Astrocyte (in vitro differentiated cells and primary cell): ENCODE results near the gene KERA. TPM values are rescaled to one million over a fixed set of nuclear protein-coding genes. Genes with fewer than 3 reads are reported as not detected.

Experiments
- DNase-seq: peaks from one replicate; pipeline ENCODE4 v3.0.0-alpha.2; 2010; ENCODE audit warnings: low read depth
- FAIRE-seq: peaks from 2 replicates; lab custom pipeline; 2011; peaks lifted over from hg19 to GRCh38; lab: Jason Lieb, UNC
- H2AFZ ChIP-seq: 2 replicates; pipeline ENCODE4 v1.6.0; 2012; ENCODE audit warnings: low read depth, low read length, inconsistent platforms
- H3K27ac ChIP-seq: 2 replicates; pipeline ENCODE4 v1.5.1; 2011; ENCODE audit warnings: low read depth, low read length, inconsistent platforms
- H3K27me3 ChIP-seq: 2 replicates; pipeline ENCODE4 v1.6.0; 2011; ENCODE audit warnings: low read length, inconsistent platforms; ENCODE audit not compliant: insufficient read depth
- H3K36me3 ChIP-seq: 2 replicates; pipeline ENCODE4 v1.5.1; 2011; ENCODE audit warnings: low read length, inconsistent platforms; ENCODE audit not compliant: insufficient read depth
- H3K4me1 ChIP-seq: 2 replicates; pipeline ENCODE4 v1.5.1; 2011; ENCODE audit warnings: low read length, inconsistent platforms; ENCODE audit not compliant: insufficient read depth
- H3K4me2 ChIP-seq: 2 replicates; pipeline ENCODE4 v1.6.0; 2012; ENCODE audit warnings: low read length, inconsistent platforms
- H3K4me3 ChIP-seq: 2 replicates; pipeline ENCODE4 v1.5.1; 2011; ENCODE audit warnings: low read depth, mild to moderate bottlenecking, low read length, inconsistent platforms; ENCODE audit not compliant: insufficient read depth
- H3K79me2 ChIP-seq: 2 replicates; pipeline ENCODE4 v1.6.0; 2012; ENCODE audit warnings: mild to moderate bottlenecking, low read length, inconsistent platforms; ENCODE audit not compliant: insufficient read depth
- H3K9ac ChIP-seq: 2 replicates; pipeline ENCODE4 v1.6.0; 2012; ENCODE audit warnings: mild to moderate bottlenecking, low read length, inconsistent platforms
- H3K9me3 ChIP-seq: 2 replicates; pipeline ENCODE4 v1.5.1; 2012; ENCODE audit warnings: low read depth, mild to moderate bottlenecking, low read length, inconsistent platforms; ENCODE audit not compliant: insufficient read depth
- H4K20me1 ChIP-seq: 2 replicates; pipeline ENCODE4 v1.6.0; 2012; ENCODE audit warnings: low read length, inconsistent platforms; ENCODE audit not compliant: insufficient read depth
- H3K27ac Mint-ChIP-seq: one replicate; pipeline ENCODE4 v1.8.0; 2021; ENCODE audit warnings: mild to moderate bottlenecking, mixed read lengths; ENCODE audit not compliant: unreplicated experiment
- H3K27me3 Mint-ChIP-seq: one replicate; pipeline ENCODE4 v1.8.0; 2021; ENCODE audit warnings: low read depth, mixed read lengths; ENCODE audit not compliant: unreplicated experiment
- H3K36me3 Mint-ChIP-seq: one replicate; pipeline ENCODE4 v1.8.0; 2021; ENCODE audit warnings: low read depth, mixed read lengths; ENCODE audit not compliant: unreplicated experiment
- H3K4me1 Mint-ChIP-seq: one replicate; pipeline ENCODE4 v1.8.0; 2021; ENCODE audit warnings: low read depth, mixed read lengths; ENCODE audit not compliant: unreplicated experiment
- H3K4me3 Mint-ChIP-seq: one replicate; pipeline ENCODE4 v1.8.0; 2021; ENCODE audit warnings: mild to moderate bottlenecking, moderate library complexity, mixed read lengths; ENCODE audit not compliant: unreplicated experiment
- H3K9me3 Mint-ChIP-seq: one replicate; pipeline ENCODE4 v1.8.0; 2021; ENCODE audit warnings: mild to moderate bottlenecking, mixed read lengths; ENCODE audit not compliant: unreplicated experiment
- CTCF ChIP-seq: IDR thresholded peaks from 2 replicates; pipeline ENCODE4 v1.5.1; 2011; ENCODE audit warnings: low read depth, mild to moderate bottlenecking, inconsistent platforms, low read length, moderate library complexity; ENCODE audit not compliant: insufficient read depth
- EZH2 ChIP-seq: IDR thresholded peaks from 2 replicates; pipeline ENCODE4 v1.6.1; 2012; ENCODE audit warnings: mild to moderate bottlenecking, low read length, inconsistent platforms; ENCODE audit not compliant: insufficient read depth
- total RNA-seq: library from RNA; stranded (reverse); gene quantifications from 2 replicates; pipeline ENCODE4 v1.2.1, GENCODE V29; 2021

Gene KERA
- total RNA-seq, 1 donor from 2014 or later = not detected

GRCh38 chr12:91007531-91008290, 50.1 kb downstream of the KERA start:
- Histone ChIP-seq H3K4me2 (no peak overlapping the region), H3K9ac (no peak overlapping the region), H3K9me3 (no peaks in the 10 kb centered on the region), H3K4me3 (no peak overlapping the region), H3K4me1 (peaks cover 7% of the 10 kb centered on the region), H3K27me3 (peaks cover 36% of the 10 kb centered on the region), H3K27ac (no peak overlapping the region), H3K36me3 (no peaks in the 10 kb centered on the region), H2AFZ (no peak overlapping the region), H3K79me2 (no peaks in the 10 kb centered on the region), H4K20me1 (no peaks in the 10 kb centered on the region)
- TF ChIP-seq CTCF = no peak
- TF ChIP-seq EZH2 = no peak
- Mint-ChIP-seq H3K4me1 (peaks cover 15% of the 10 kb centered on the region), H3K27ac (no peak overlapping the region), H3K9me3 (no peaks in the 10 kb centered on the region), H3K27me3 (peaks cover 2% of the 10 kb centered on the region), H3K4me3 (no peak overlapping the region), H3K36me3 (no peaks in the 10 kb centered on the region)
- FAIRE-seq (peak; percentile 43), DNase-seq (no peak)

GRCh38 chr12:91004872-91005271, 53.0 kb downstream of the KERA start, which contains the start of gene EPYC:
EPYC (minus strand) TSS chr12:91004972; CDS start chr12:91002565, 2,407 bp downstream.
- no peak for FAIRE-seq
- no peaks in the 10 kb centered on the region for H3K36me3 Mint-ChIP-seq
- Histone ChIP-seq H3K36me3 (no peaks in the 10 kb centered on the region), H3K27ac (no peak within 1 kb of the TSS), H4K20me1 (no peaks in the 10 kb centered on the region), H3K4me1 (peaks cover 7% of the 10 kb centered on the region), H3K4me3 (no peak within 1 kb of the TSS), H3K4me2 (no peak within 1 kb of the TSS), H3K9ac (no peak within 1 kb of the TSS), H3K27me3 (peaks cover 32% of the 10 kb centered on the region), H3K79me2 (no peaks in the 10 kb centered on the region), H2AFZ (no peak within 1 kb of the TSS), H3K9me3 (no peaks in the 10 kb centered on the region)
- no peaks in the 10 kb centered on the region for H3K27me3 Mint-ChIP-seq
- TF ChIP-seq EZH2 (no peak), CTCF (no peak)
- no peak within 1 kb of the TSS for H3K4me3 Mint-ChIP-seq
- H3K4me1 Mint-ChIP-seq = peaks cover 30% of the 10 kb centered on the region
- no peak for DNase-seq
- H3K9me3 Mint-ChIP-seq = no peaks in the 10 kb centered on the region
- no peak within 1 kb of the TSS for H3K27ac Mint-ChIP-seq

GRCh38 chr12:91003737-91004136, 54.1 kb downstream of the KERA start:
- DNase-seq (no peak), FAIRE-seq (no peak)
- Histone ChIP-seq H3K4me3 (no peak overlapping the region), H3K36me3 (no peaks in the 10 kb centered on the region), H3K4me2 (no peak overlapping the region), H3K79me2 (no peaks in the 10 kb centered on the region), H3K9ac (no peak overlapping the region), H2AFZ (no peak overlapping the region), H3K9me3 (no peaks in the 10 kb centered on the region), H3K4me1 (no peaks in the 10 kb centered on the region), H3K27me3 (peaks cover 32% of the 10 kb centered on the region), H3K27ac (no peak overlapping the region), H4K20me1 (no peaks in the 10 kb centered on the region)
- H3K4me1 Mint-ChIP-seq = peaks cover 27% of the 10 kb centered on the region
- no peak overlapping the region for H3K4me3 Mint-ChIP-seq
- TF ChIP-seq CTCF (no peak), EZH2 (no peak)
- H3K9me3 Mint-ChIP-seq = no peaks in the 10 kb centered on the region
- no peak overlapping the region for H3K27ac Mint-ChIP-seq
- H3K27me3 Mint-ChIP-seq = no peaks in the 10 kb centered on the region
- no peaks in the 10 kb centered on the region for H3K36me3 Mint-ChIP-seq
